Uterus (tissue), 4 donors: ENCODE results near the gene GNG5. TPM values are rescaled to one million over a fixed set of nuclear protein-coding genes. Genes with fewer than 3 reads are reported as not detected.
"Not testable (repeated sequence)": the region's sequence is repeated elsewhere in the genome, so short reads cannot be mapped to it uniquely, and the experiment has no call there.

Experiments
- DNase-seq, 2 donors: peaks; one replicate each; pipeline ENCODE4 v3.0.0-alpha.2; 2019 to 2020
- H3K27ac ChIP-seq, 2 donors: fragments of 200-600 bp; sonication (generic); 1 replicate in 1 of 2; 2 replicates in 1 of 2; pipeline ENCODE4 v1.5.1; 2016 to 2018
- H3K27me3 ChIP-seq, 2 donors: fragments of 200-600 bp; sonication (generic); one replicate each; pipeline ENCODE4 v1.5.1; 2018 to 2019; ENCODE audit warnings: control low read depth in 1 of 2
- H3K36me3 ChIP-seq, 2 donors: fragments of 200-600 bp; sonication (generic); one replicate each; pipeline ENCODE4 v1.5.1; 2019; ENCODE audit warnings: control low read depth in 1 of 2
- H3K4me1 ChIP-seq, 2 donors: fragments of 200-600 bp; sonication (generic); one replicate each; pipeline ENCODE4 v1.5.1; 2018 to 2019; ENCODE audit warnings: control low read depth in 1 of 2
- H3K4me3 ChIP-seq, 2 donors: fragments of 200-600 bp; sonication (generic); 1 replicate in 1 of 2; 2 replicates in 1 of 2; pipeline ENCODE4 v1.5.1; 2018 to 2019; ENCODE audit warnings: mild to moderate bottlenecking in 1 of 2
- H3K9me3 ChIP-seq, 2 donors: fragments of 200-600 bp; sonication (generic); one replicate each; pipeline ENCODE4 v1.5.1; 2019; ENCODE audit warnings: control low read depth in 1 of 2
- POLR2A ChIP-seq, 2 donors: fragments of 450-650 bp; IDR thresholded peaks; one replicate each; pipeline ENCODE4 v1.6.1; 2016; ENCODE audit warnings: antibody characterized with exemption in 2 of 2, mild to moderate bottlenecking in 1 of 2, moderate library complexity in 1 of 2
- intact Hi-C: fragments of 100-400 bp; cut with DNase I; formaldehyde crosslinking; loops from one replicate; pipeline ENCODE4 v1.15.1; 2023; ENCODE audit warnings: low total_unique reads
- total RNA-seq, 4 donors: library from RNA; depleted of rRNA in 3 of 4; stranded (reverse); fragments of >200 nt in 3 of 4; gene quantifications; one replicate each; pipeline versions ENCODE4 v1.1.0 to v1.2.4, GENCODE V29; 2014 to 2023
- TF ChIP-seq, protein P1 (sequence below), 4 experiments: fragments of 200-600 bp in 2 of 4; fragments of 450-650 bp in 2 of 4; sonication (generic) in 2 of 4; IDR thresholded peaks; one replicate each; pipeline ENCODE4 v1.5.1; 2016 to 2019; ENCODE audit warnings: antibody characterized with exemption in 4 of 4, mild to moderate bottlenecking in 2 of 4, moderate library complexity in 1 of 4
- donor health status: DM: yes; HTN: yes; CAD: no.

GNG5 gene
- total RNA-seq, 4 donors from 2014 or later = 6.7 to 62.3 (median 29.1) TPM

DNA sequence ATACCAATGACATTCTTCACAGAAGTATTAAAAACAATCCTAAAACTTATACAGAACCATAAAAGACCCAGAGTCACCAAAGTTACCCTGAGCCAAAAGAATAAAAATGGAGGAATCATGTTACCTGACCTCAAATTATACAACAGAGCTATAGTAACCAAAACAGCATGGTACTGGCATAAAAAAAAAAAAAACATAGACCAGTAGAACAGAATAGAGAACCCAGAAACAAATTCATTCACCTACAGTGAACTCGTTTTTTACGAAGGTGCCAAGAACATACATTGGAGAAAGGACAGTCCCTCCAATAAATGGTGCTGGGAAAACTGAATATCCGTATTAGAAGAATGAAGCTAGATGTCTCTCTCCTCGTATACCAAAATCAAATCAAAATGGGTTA, 2.6 kb upstream of the GNG5 start:
- H3K4me1 ChIP-seq = peaks cover under 1 to 5% of the 10 kb centered on the region in 2 donors
- TF ChIP-seq, protein P1, sequence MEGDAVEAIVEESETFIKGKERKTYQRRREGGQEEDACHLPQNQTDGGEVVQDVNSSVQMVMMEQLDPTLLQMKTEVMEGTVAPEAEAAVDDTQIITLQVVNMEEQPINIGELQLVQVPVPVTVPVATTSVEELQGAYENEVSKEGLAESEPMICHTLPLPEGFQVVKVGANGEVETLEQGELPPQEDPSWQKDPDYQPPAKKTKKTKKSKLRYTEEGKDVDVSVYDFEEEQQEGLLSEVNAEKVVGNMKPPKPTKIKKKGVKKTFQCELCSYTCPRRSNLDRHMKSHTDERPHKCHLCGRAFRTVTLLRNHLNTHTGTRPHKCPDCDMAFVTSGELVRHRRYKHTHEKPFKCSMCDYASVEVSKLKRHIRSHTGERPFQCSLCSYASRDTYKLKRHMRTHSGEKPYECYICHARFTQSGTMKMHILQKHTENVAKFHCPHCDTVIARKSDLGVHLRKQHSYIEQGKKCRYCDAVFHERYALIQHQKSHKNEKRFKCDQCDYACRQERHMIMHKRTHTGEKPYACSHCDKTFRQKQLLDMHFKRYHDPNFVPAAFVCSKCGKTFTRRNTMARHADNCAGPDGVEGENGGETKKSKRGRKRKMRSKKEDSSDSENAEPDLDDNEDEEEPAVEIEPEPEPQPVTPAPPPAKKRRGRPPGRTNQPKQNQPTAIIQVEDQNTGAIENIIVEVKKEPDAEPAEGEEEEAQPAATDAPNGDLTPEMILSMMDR (IDR thresholded peaks at IDR 0.05) = no peak
- no peak for TF ChIP-seq POLR2A (IDR thresholded peaks at IDR 0.05)
- no peak overlapping the region for H3K27ac ChIP-seq
- no peaks in the 10 kb centered on the region for H3K27me3 ChIP-seq
- intact Hi-C loops = no loop called here
- H3K36me3 ChIP-seq = no peaks in the 10 kb centered on the region
- DNase-seq = no peak
- H3K9me3 ChIP-seq = peaks cover 0 to 4% of the 10 kb centered on the region in 2 donors
- H3K4me3 ChIP-seq = no peak overlapping the region

DNA sequence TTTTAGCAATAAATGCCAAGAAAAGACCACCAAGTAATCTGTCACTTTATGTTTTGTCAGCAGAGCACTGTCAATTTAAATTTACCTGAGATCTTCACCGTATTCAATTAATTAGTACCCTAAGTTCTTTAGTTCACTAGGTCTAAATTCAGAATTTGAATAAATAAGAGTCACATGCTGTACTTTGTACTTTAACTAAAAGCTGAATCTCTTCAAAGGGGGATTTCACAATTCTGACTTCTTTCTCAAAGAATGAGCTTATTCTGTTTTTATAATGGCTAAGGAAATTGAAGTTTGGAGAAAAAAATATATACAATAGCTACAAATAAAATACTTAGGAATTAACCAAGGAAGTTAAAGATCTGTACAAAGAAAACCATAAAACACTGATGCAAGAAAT, 2.1 kb upstream of the GNG5 start:
- no peak for DNase-seq
- no peaks in the 10 kb centered on the region for H3K36me3 ChIP-seq
- no peak overlapping the region for H3K27ac ChIP-seq
- peaks cover 0 to 4% of the 10 kb centered on the region in 2 donors for H3K9me3 ChIP-seq
- no peak for TF ChIP-seq POLR2A (IDR thresholded peaks at IDR 0.05)
- TF ChIP-seq, protein P1 (IDR thresholded peaks at IDR 0.05) = no peak
- no peak overlapping the region for H3K4me3 ChIP-seq
- peaks cover 4 to 6% of the 10 kb centered on the region in 2 donors for H3K4me1 ChIP-seq
- H3K27me3 ChIP-seq = no peaks in the 10 kb centered on the region
- intact Hi-C loops = no loop called here

DNA sequence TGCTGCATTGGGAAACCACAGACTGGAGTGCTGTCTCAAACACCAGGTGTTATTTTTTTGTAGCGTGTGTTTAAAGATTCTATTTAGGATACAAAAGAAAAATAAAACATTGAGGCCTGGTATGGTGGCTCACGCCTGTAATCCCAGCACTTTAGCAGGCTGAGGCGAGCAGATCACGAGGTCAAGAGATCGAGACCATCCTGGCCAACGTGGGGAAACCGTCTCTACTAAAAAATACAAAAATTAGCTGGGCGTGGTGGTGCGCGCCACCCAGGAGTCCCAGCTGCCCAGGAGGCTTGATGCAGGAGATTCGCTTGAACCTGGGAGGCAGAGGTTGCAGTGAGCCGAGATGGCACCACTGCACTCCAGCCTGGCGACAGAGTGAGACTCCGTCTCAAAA, 1.5 kb upstream of the GNG5 start:
- DNase-seq, H3K9me3 ChIP-seq, H3K4me3 ChIP-seq, H3K36me3 ChIP-seq, H3K27ac ChIP-seq, H3K4me1 ChIP-seq, intact Hi-C loops, H3K27me3 ChIP-seq: not testable (repeated sequence)

DNA sequence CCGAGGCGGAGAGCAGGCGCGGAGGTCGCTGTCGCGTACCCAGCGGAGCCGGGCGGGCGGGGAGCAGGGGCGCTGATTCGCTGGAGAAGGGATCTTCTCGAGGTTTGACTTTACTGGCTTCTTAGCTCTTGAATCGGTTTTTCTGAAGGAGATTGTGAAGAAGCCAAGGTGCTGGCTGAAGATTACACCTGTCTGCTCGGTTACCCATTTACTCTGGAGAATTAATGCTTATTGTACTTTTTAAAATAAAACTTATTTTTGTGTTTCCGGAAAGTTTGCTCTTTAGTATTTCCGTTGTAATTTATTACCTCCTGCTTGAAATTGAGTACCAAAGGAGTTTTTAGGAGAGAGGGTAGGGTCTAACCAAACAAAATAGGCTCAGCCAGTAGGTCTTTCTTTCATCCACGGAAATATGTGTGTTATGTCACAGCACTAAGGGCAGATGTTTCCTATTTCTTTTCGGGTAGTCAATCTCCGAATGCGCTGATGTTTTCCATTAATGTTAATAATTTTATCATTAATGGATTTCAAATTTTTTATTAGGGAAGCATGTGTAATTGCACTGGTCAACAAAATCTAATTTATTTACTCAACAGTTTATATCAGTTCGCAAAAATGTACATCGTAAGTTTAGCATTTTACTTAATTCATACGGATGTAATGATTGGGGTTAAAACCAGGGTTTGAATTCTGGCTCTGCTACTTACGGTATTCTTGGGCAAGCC, 510 bp upstream of the GNG5 start:
- Histone ChIP-seq H3K4me3 (peak overlapping the region; percentile 85 to 86), H3K27me3 (no peaks in the 10 kb centered on the region), H3K27ac (peak overlapping the region; percentile 98), H3K36me3 (no peaks in the 10 kb centered on the region), H3K9me3 (peaks cover 0 to 4% of the 10 kb centered on the region in 2 donors), H3K4me1 (peaks cover 6 to 9% of the 10 kb centered on the region in 2 donors)
- no peak for DNase-seq
- intact Hi-C loops = no loop called here
- TF ChIP-seq, protein P1 (IDR thresholded peaks at IDR 0.05) = no peak
- no peak for TF ChIP-seq POLR2A (IDR thresholded peaks at IDR 0.05)

DNA sequence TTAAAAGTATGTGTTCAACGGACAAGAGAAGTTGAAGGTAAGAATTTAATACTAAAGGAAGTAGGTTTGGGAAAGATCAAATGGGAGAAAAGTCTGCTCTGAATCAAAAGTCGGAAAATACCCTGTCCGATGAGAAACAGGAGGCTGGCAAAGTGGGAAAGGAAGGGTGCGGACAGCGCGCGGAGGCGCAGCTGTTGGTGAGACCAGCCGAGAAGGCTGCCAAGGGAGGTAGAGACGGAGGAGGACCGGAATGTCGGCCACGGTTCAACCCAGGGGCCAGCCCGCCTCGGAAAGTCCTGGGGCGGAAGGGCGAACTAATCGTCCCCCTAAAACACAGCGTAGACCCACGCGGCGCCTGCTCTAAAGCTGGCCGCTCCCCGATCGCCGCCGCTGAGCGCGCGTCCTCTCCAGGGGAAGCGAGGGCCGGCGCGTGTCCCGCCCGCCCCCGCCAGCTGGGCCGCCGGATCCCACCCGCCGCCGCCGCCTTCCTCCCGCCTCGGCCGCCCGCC, 834 bp downstream of the GNG5 start:
- no peak for TF ChIP-seq POLR2A (IDR thresholded peaks at IDR 0.05)
- TF ChIP-seq, protein P1 (IDR thresholded peaks at IDR 0.05) = no peak

More for the DNA sequence above, 834 bp downstream of the GNG5 start:
- Histone ChIP-seq H3K36me3 (no peaks in the 10 kb centered on the region), H3K4me3 (peak overlapping the region; percentile 85 to 86), H3K4me1 (peaks cover 6 to 9% of the 10 kb centered on the region in 2 donors), H3K9me3 (peaks cover 0 to 4% of the 10 kb centered on the region in 2 donors), H3K27me3 (no peaks in the 10 kb centered on the region), H3K27ac (peak overlapping the region; percentile 98)
- intact Hi-C loops = no loop called here
- peak in 1 of 2 donors; percentile 66 for DNase-seq
